ENCODE data around the gene SETD7.

- no peak for TF ChIP-seq CTCF (IDR thresholded peaks at IDR 0.05; ENCODE audit: low read length)
- TF ChIP-seq EZH2 (IDR thresholded peaks at IDR 0.05; ENCODE audit: borderline replicate concordance, low read length), result no peak
These were observed 98.7 kb downstream of the SETD7 start for GRCh38 chr4:139457318-139457717.

All from OCI-LY1 (cell line).